Right atrium auricular region (tissue), 2 donors: ENCODE results near the gene HPCAL1. TPM values are rescaled to one million over a fixed set of nuclear protein-coding genes. Genes with fewer than 3 reads are reported as not detected.
"Not testable (repeated sequence)": the region's sequence is repeated elsewhere in the genome, so short reads cannot be mapped to it uniquely, and the experiment has no call there.

Experiments used
- DNase-seq: peaks from one replicate; pipeline ENCODE4 v3.0.0-alpha.2; 2019; ENCODE audit warnings: low spot score
- H3K27ac ChIP-seq, 2 donors: fragments of 200-600 bp; sonication (generic); 1 replicate in 1 of 2; 2 replicates in 1 of 2; pipeline ENCODE4 v1.5.1; 2016 to 2019
- H3K27me3 ChIP-seq, 2 donors: fragments of 200-600 bp; sonication (generic); one replicate each; pipeline versions ENCODE4 v1.5.1 to v1.6.0; 2017 to 2019
- H3K36me3 ChIP-seq: fragments of 200-600 bp; sonication (generic); one replicate; pipeline ENCODE4 v1.5.1; 2016
- H3K4me1 ChIP-seq, 2 donors: fragments of 200-600 bp; sonication (generic); one replicate each; pipeline versions ENCODE4 v1.5.1 to v1.6.0; 2017 to 2019
- H3K4me3 ChIP-seq, 2 donors: fragments of 200-600 bp; sonication (generic); 1 replicate in 1 of 2; 2 replicates in 1 of 2; pipeline ENCODE4 v1.5.1; 2017 to 2019; ENCODE audit warnings: mild to moderate bottlenecking in 1 of 2, moderate library complexity in 1 of 2
- H3K9me3 ChIP-seq, 2 donors: fragments of 200-600 bp; sonication (generic); one replicate each; pipeline ENCODE4 v1.5.1; 2019
- CTCF ChIP-seq, 2 donors: fragments of 200-600 bp; sonication (generic); IDR thresholded peaks; one replicate each; pipeline ENCODE4 v1.5.1; 2019; ENCODE audit warnings: antibody characterized with exemption in 2 of 2
- total RNA-seq, 2 donors: library from RNA; depleted of rRNA; stranded (reverse); fragments of >200 nt; gene quantifications; one replicate each; pipeline ENCODE4 v1.1.0, GENCODE V29; 2016

Gene HPCAL1
- total RNA-seq, 2 donors from 2014 or later = 28.7 to 35.5 TPM

DNA sequence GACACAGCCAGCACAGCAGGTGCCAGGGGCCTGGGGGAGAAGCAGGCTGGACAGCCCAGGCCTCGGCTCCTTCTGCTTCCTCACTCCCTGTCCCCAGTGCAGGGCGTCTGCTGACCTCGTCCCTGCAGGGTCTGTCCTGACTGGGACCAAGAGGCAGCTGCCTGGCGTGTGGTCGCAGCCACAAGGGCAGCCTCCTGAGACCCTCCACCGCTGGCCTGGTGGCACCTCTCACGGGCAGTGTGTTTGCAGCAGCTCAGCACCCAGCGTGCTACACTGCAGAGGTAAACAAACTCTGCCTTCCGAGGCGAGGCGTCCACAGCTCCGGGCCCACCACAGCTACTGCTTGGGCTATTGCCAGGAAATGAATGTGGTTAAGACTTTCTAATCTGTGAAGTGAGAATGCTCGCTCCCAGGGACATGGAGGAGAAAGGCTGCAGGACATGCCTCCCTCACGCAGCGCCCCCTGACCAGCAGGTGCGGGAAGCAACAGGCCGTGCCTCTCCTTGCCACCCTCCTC lies 46.1 kb upstream of the HPCAL1 start:
- no peak for TF ChIP-seq CTCF (IDR thresholded peaks at IDR 0.05)
- H3K4me1 ChIP-seq = no peaks in the 10 kb centered on the region
- H3K27me3 ChIP-seq = no peaks in the 10 kb centered on the region
- no peaks in the 10 kb centered on the region for H3K9me3 ChIP-seq
- no peak for DNase-seq
- H3K27ac ChIP-seq = no peak overlapping the region
- H3K4me3 ChIP-seq = no peak overlapping the region
- no peaks in the 10 kb centered on the region for H3K36me3 ChIP-seq

GRCh38 chr2:10257036-10257435 lies 45.7 kb upstream of the HPCAL1 start:
- no peak overlapping the region for H3K4me3 ChIP-seq
- no peak for TF ChIP-seq CTCF (IDR thresholded peaks at IDR 0.05)
- no peaks in the 10 kb centered on the region for H3K27me3 ChIP-seq

DNA sequence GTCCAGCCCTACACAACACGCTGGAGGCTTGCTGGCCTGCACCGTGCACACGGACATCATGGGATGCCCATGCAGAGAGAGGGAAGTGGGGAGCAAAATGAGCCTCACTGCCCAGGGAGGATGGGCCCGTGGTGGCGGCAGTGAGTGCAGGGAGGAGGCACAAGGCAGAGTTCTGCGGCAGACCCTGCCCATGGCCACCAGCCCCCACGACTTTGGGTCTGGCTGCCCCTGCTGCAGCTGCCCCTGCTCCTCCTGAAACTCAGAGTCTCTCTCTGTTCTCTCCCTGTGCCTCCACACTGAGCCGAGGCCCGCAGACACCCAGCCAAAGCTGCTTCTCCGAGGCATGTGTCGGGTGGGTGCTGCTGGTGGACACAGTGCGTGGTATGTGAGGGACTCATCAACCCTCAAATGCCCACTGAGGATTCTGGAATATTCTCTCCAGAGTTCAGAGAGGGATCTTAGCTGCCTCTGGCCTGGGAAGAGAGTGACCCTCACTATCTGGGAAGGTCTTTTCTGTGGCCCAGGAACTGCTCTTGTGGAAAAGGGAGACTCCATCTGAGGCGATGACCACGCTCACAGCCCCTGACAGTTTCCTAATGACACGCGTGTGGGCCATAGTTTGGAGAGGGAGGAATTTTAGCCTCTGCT lies 45.1 kb upstream of the HPCAL1 start:
- H3K27me3 ChIP-seq = no peaks in the 10 kb centered on the region
- H3K27ac ChIP-seq = no peak overlapping the region
- H3K9me3 ChIP-seq = no peaks in the 10 kb centered on the region
- no peak for TF ChIP-seq CTCF (IDR thresholded peaks at IDR 0.05)
- no peaks in the 10 kb centered on the region for H3K4me1 ChIP-seq
- H3K36me3 ChIP-seq = no peaks in the 10 kb centered on the region
- no peak for DNase-seq
- no peak overlapping the region for H3K4me3 ChIP-seq

More at GRCh38 chr2:10257036-10257435, 45.7 kb upstream of the HPCAL1 start:
- no peaks in the 10 kb centered on the region for H3K36me3 ChIP-seq
- H3K27ac ChIP-seq = no peak overlapping the region
- DNase-seq = no peak
- H3K4me1 ChIP-seq = no peaks in the 10 kb centered on the region
- no peaks in the 10 kb centered on the region for H3K9me3 ChIP-seq

GRCh38 chr2:10258326-10258725 lies 44.4 kb upstream of the HPCAL1 start:
- Histone ChIP-seq H3K9me3 (no peaks in the 10 kb centered on the region), H3K4me1 (no peaks in the 10 kb centered on the region), H3K36me3 (no peaks in the 10 kb centered on the region), H3K27me3 (no peaks in the 10 kb centered on the region), H3K4me3 (no peak overlapping the region), H3K27ac (no peak overlapping the region)
- no peak for TF ChIP-seq CTCF (IDR thresholded peaks at IDR 0.05)
- no peak for DNase-seq

- no peak for DNase-seq
- Histone ChIP-seq H3K27ac (no peak overlapping the region), H3K36me3 (no peaks in the 10 kb centered on the region), H3K4me3 (no peak overlapping the region), H3K9me3 (no peaks in the 10 kb centered on the region), H3K27me3 (no peaks in the 10 kb centered on the region), H3K4me1 (no peaks in the 10 kb centered on the region)
- TF ChIP-seq CTCF (IDR thresholded peaks at IDR 0.05) = no peak
Observed at GRCh38 chr2:10258726-10259125, 44.0 kb upstream of the HPCAL1 start.

DNA sequence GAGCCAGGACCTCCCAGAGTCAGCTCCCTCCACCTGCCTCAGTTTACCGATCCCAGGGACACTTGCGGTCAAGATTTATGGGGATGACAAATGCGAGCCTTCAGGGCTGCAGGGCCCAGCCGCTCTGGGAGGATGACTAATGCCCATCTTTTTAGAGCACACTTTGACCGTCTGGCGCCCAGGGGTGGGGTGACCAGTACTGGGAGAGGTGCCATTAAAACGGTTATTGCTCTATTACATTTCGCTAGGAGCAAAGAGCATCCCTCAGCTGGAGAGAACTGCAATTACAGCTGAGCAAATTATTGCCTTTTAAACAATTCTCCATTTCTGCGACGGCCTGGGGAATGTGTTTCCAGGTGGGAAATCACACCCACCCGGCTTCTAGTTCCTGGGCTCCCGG lies 42.6 kb upstream of the HPCAL1 start:
- H3K27me3 ChIP-seq = no peaks in the 10 kb centered on the region
- H3K4me3 ChIP-seq = no peak overlapping the region
- no peak for DNase-seq
- TF ChIP-seq CTCF (IDR thresholded peaks at IDR 0.05) = no peak
- H3K36me3 ChIP-seq = no peaks in the 10 kb centered on the region
- H3K9me3 ChIP-seq = no peaks in the 10 kb centered on the region
- no peak overlapping the region for H3K27ac ChIP-seq
- no peaks in the 10 kb centered on the region for H3K4me1 ChIP-seq

DNA sequence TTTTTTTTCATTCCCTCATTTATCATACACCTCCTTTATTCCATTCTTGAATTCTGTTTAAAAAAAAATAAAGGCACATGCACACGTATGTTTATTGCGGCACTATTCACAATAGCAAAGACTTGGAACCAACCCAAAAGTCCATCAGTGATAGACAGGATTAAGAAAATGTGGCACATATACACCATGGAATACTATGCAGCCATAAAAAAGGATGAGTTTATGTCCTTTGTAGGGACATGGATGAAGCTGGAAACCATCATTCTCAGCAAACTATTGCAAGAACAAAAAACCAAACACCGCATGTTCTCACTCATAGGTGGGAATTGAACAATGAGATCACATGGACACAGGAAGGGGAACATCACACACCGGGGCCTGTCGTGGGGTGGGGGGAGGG lies 39.2 kb upstream of the HPCAL1 start:
- H3K4me1 ChIP-seq, DNase-seq: not testable (repeated sequence)

More for the DNA sequence above, 39.2 kb upstream of the HPCAL1 start:
- not testable (repeated sequence) for H3K36me3 ChIP-seq, H3K27me3 ChIP-seq, H3K27ac ChIP-seq, H3K9me3 ChIP-seq, H3K4me3 ChIP-seq
